HG03342 (cell line): Measurements from ENCODE around the gene DUSP5.
"Not testable (repeated sequence)": the region's sequence is repeated elsewhere in the genome, so short reads cannot be mapped to it uniquely, and the experiment has no call there.

Experiments
- ATAC-seq: cut with Tn5 transposase; IDR thresholded peaks from one replicate; pipeline ENCODE4 v1.9.1; 2021; ENCODE audit warnings: mild to moderate bottlenecking, moderate library complexity; ENCODE audit not compliant: unreplicated experiment

The DUSP5 gene

GRCh38 chr10:110497438-110498086 is at the start of gene DUSP5:
Gene DUSP5 (plus strand): TSS chr10:110497907. CDS start chr10:110498122, 215 bp downstream.
- peak; percentile 63 for ATAC-seq

GRCh38 chr10:110448682-110449418 is 48.9 kb upstream of the DUSP5 start:
- no peak for ATAC-seq

- ATAC-seq = no peak
Observed at GRCh38 chr10:110455446-110455845, 42.3 kb upstream of the DUSP5 start.

- ATAC-seq = no peak
Observed at GRCh38 chr10:110456046-110456445, 41.7 kb upstream of the DUSP5 start.

GRCh38 chr10:110456523-110457091 is 41.1 kb upstream of the DUSP5 start:
- no peak for ATAC-seq

GRCh38 chr10:110457851-110458250 is 39.9 kb upstream of the DUSP5 start:
- no peak for ATAC-seq

- no peak for ATAC-seq
Observed at GRCh38 chr10:110458266-110458920, 39.3 kb upstream of the DUSP5 start.

- ATAC-seq = no peak
Observed at GRCh38 chr10:110459600-110459999, 38.1 kb upstream of the DUSP5 start.

GRCh38 chr10:110460111-110460809 is 37.4 kb upstream of the DUSP5 start:
- no peak for ATAC-seq

GRCh38 chr10:110461088-110461487 is 36.6 kb upstream of the DUSP5 start:
- ATAC-seq = no peak

- no peak for ATAC-seq
Observed at GRCh38 chr10:110461530-110461929, 36.2 kb upstream of the DUSP5 start.

- no peak for ATAC-seq
Observed at GRCh38 chr10:110462166-110463095, 35.3 kb upstream of the DUSP5 start.

GRCh38 chr10:110468258-110468657 is 29.4 kb upstream of the DUSP5 start:
- ATAC-seq = not testable (repeated sequence)

GRCh38 chr10:110470541-110470940 is 27.2 kb upstream of the DUSP5 start:
- ATAC-seq = not testable (repeated sequence)

- ATAC-seq = no peak
Observed at GRCh38 chr10:110471566-110472139, 26.1 kb upstream of the DUSP5 start.

- no peak for ATAC-seq
Observed at GRCh38 chr10:110474017-110474416, 23.7 kb upstream of the DUSP5 start.

GRCh38 chr10:110474826-110475225 is 22.9 kb upstream of the DUSP5 start:
- ATAC-seq = no peak

GRCh38 chr10:110475722-110476515 is 21.8 kb upstream of the DUSP5 start:
- ATAC-seq = no peak

- ATAC-seq = no peak
Observed at GRCh38 chr10:110479710-110480109, 18.0 kb upstream of the DUSP5 start.
